CD14-positive monocyte (primary cell): ENCODE measurements around the gene KIDINS220. TPM values are rescaled to one million over a fixed set of nuclear protein-coding genes. Genes with fewer than 3 reads are reported as not detected.

Experiments used
- DNase-seq, 3 donors: peaks; one replicate each; pipeline ENCODE4 v3.0.0-alpha.2; 2011 to 2022
- H2AFZ ChIP-seq: 2 replicates; pipeline ENCODE4 v1.6.0; 2012; ENCODE audit warnings: mild to moderate bottlenecking, low read depth, low read length, inconsistent platforms; ENCODE audit not compliant: insufficient read depth, poor library complexity, severe bottlenecking
- H3K27ac ChIP-seq, 2 donors: 1 replicate in 1 of 2; 2 replicates in 1 of 2; pipeline ENCODE4 v1.5.1; 2012 to 2013; ENCODE audit warnings: low read length in 2 of 2, control low read depth in 1 of 2, inconsistent platforms in 1 of 2, low read depth in 1 of 2, mild to moderate bottlenecking in 1 of 2
- H3K27me3 ChIP-seq, 2 donors: one replicate each; pipeline versions ENCODE4 v1.6.0 to v1.6.1; 2011 to 2013; ENCODE audit warnings: low read length in 2 of 2; ENCODE audit not compliant: control insufficient read depth in 2 of 2, insufficient read depth in 2 of 2
- H3K36me3 ChIP-seq, 2 donors: replicated peaks in 1 of 2; 1 replicate in 1 of 2; 2 replicates in 1 of 2; pipeline versions ENCODE4 v1.5.1 to v1.6.1; 2012 to 2013; ENCODE audit warnings: low read length in 2 of 2, control low read depth in 1 of 2, inconsistent platforms in 1 of 2, mild to moderate bottlenecking in 1 of 2; ENCODE audit not compliant: insufficient read depth in 2 of 2, control insufficient read depth in 1 of 2
- H3K4me1 ChIP-seq, 2 donors: 1 replicate in 1 of 2; 2 replicates in 1 of 2; pipeline versions ENCODE4 v1.5.1 to v1.6.1; 2012 to 2013; ENCODE audit warnings: low read length in 2 of 2, control low read depth in 1 of 2, inconsistent platforms in 1 of 2, mild to moderate bottlenecking in 1 of 2, moderate library complexity in 1 of 2; ENCODE audit not compliant: insufficient read depth in 2 of 2, control insufficient read depth in 1 of 2
- H3K4me2 ChIP-seq: replicated peaks from 2 replicates; pipeline ENCODE3; 2012; ENCODE audit warnings: low read length, moderate library complexity, mild to moderate bottlenecking; ENCODE audit not compliant: poor library complexity, severe bottlenecking; ENCODE audit errors: extremely low read depth
- H3K4me3 ChIP-seq, 3 experiments: fragments of 200-600 bp in 1 of 3; sonication (generic) in 1 of 3; replicated peaks in 1 of 3; 1 replicate in 2 of 3; 2 replicates in 1 of 3; pipeline ENCODE4 v1.5.1; 2011 to 2013; ENCODE audit warnings: low read length in 3 of 3, mild to moderate bottlenecking in 3 of 3, control low read depth in 2 of 3, low read depth in 2 of 3, inconsistent platforms in 1 of 3, moderate library complexity in 1 of 3
- H3K79me2 ChIP-seq: 2 replicates; pipeline ENCODE4 v1.6.0; 2012; ENCODE audit warnings: mild to moderate bottlenecking, control low read depth, inconsistent platforms, low read length, moderate library complexity; ENCODE audit not compliant: insufficient read depth
- H3K9ac ChIP-seq: 2 replicates; pipeline ENCODE4 v1.6.0; 2017; ENCODE audit warnings: low read length, mild to moderate bottlenecking; ENCODE audit not compliant: insufficient read depth, poor library complexity, severe bottlenecking
- H3K9me3 ChIP-seq, 2 donors: replicated peaks in 1 of 2; 1 replicate in 1 of 2; 2 replicates in 1 of 2; pipeline versions ENCODE4 v1.5.1 to v1.6.1; 2012 to 2013; ENCODE audit warnings: low read length in 2 of 2, control low read depth in 1 of 2; ENCODE audit not compliant: control insufficient read depth in 1 of 2, insufficient read depth in 1 of 2
- H4K20me1 ChIP-seq: 2 replicates; pipeline ENCODE4 v1.6.0; 2012; ENCODE audit warnings: mild to moderate bottlenecking, low read length, control low read depth, moderate library complexity; ENCODE audit not compliant: insufficient read depth
- H3K27ac Mint-ChIP-seq, 7 donors: one replicate each; pipeline ENCODE4 v1.8.0; 2020; ENCODE audit warnings: mild to moderate bottlenecking in 7 of 7, mixed read lengths in 7 of 7, moderate library complexity in 6 of 7, inconsistent platforms in 2 of 7
- H3K27me3 Mint-ChIP-seq, 3 donors: one replicate each; pipeline ENCODE4 v1.8.0; 2021 to 2022; ENCODE audit warnings: low read depth in 3 of 3, mild to moderate bottlenecking in 3 of 3, mixed read lengths in 3 of 3, moderate library complexity in 3 of 3, inconsistent platforms in 1 of 3
- H3K36me3 Mint-ChIP-seq, 2 donors: one replicate each; pipeline ENCODE4 v1.8.0; 2020; ENCODE audit warnings: mixed read lengths in 2 of 2, inconsistent platforms in 1 of 2, mild to moderate bottlenecking in 1 of 2
- H3K4me1 Mint-ChIP-seq: one replicate; pipeline ENCODE4 v1.8.0; 2020; ENCODE audit warnings: mild to moderate bottlenecking, mixed read lengths
- H3K4me3 Mint-ChIP-seq, 2 donors: one replicate each; pipeline ENCODE4 v1.8.0; 2020; ENCODE audit warnings: mild to moderate bottlenecking in 2 of 2, mixed read lengths in 2 of 2, moderate library complexity in 1 of 2
- H3K9me3 Mint-ChIP-seq, 7 donors: one replicate each; pipeline ENCODE4 v1.8.0; 2020 to 2022; ENCODE audit warnings: mixed read lengths in 7 of 7, mild to moderate bottlenecking in 6 of 7, moderate library complexity in 6 of 7, inconsistent platforms in 2 of 7
- CTCF ChIP-seq: fragments of 200-600 bp; IDR thresholded peaks from one replicate; pipeline ENCODE4 v1.8.0; 2022; ENCODE audit warnings: antibody characterized with exemption, mild to moderate bottlenecking
- WGBS: methylation state at CpG from one replicate; pipeline ENCODE4 v1.1.5; 2013; ENCODE audit warnings: missing lambda C conversion rate; ENCODE audit not compliant: insufficient coverage; 5-methylcytosine and 5-hydroxymethylcytosine counted together
- intact Hi-C, 2 donors: fragments of 100-400 bp; cut with micrococcal nuclease; formaldehyde crosslinking; loops; one replicate each; pipeline versions ENCODE4 v1.15.0 to v1.15.1; 2023
- polyA plus RNA-seq, 3 donors: library from polyadenylated mRNA; depleted of rRNA in 1 of 3; unstranded in 2 of 3; stranded (reverse) in 1 of 3; fragments of 300-500 nt in 2 of 3; fragments of >200 nt in 1 of 3; fragmentation: Illumina TruSeq in 2 of 3; gene quantifications; 1 replicate in 2 of 3; 2 replicates in 1 of 3; pipeline ENCODE4 v1.2.3, GENCODE V29; 2012 to 2021

KIDINS220 gene
- polyA plus RNA-seq, 3 donors = 12.1 to 26.7 (median 26.3) TPM

- Histone ChIP-seq H4K20me1 (no peaks in the 10 kb centered on the region), H3K4me2 (no peak overlapping the region), H3K27ac (no peak overlapping the region), H3K4me1 (no peaks in the 10 kb centered on the region), H3K9me3 (no peaks in the 10 kb centered on the region), H3K36me3 (peaks cover 50 to 87% of the 10 kb centered on the region in 2 donors), H3K9ac (no peak overlapping the region), H3K27me3 (no peaks in the 10 kb centered on the region), H3K79me2 (no peaks in the 10 kb centered on the region), H3K4me3 (no peak overlapping the region), H2AFZ (no peak overlapping the region)
- Mint-ChIP-seq H3K27ac (no peak overlapping the region), H3K27me3 (peaks cover 0 to 1% (median 0%) of the 10 kb centered on the region in 3 donors), H3K36me3 (peaks cover 51 to 76% of the 10 kb centered on the region in 2 donors), H3K9me3 (peaks cover 0 to 3% (median 0%) of the 10 kb centered on the region in 7 donors), H3K4me3 (no peak overlapping the region), H3K4me1 (peaks cover 3% of the 10 kb centered on the region)
- DNase-seq = no peak
- no CpG with 5 or more reads among the region's 2 CpGs for WGBS
- no peak for TF ChIP-seq CTCF
- intact Hi-C loops = no loop called here
Observed at GRCh38 chr2:8737571-8738175, 99.7 kb downstream of the KIDINS220 start.

GRCh38 chr2:8732601-8733000, 104.8 kb downstream of the KIDINS220 start:
- TF ChIP-seq CTCF = no peak
- Mint-ChIP-seq H3K4me1 (peaks cover 3% of the 10 kb centered on the region), H3K27me3 (peaks cover 0 to 1% (median 0%) of the 10 kb centered on the region in 3 donors), H3K9me3 (peaks cover 0 to 3% (median 0%) of the 10 kb centered on the region in 7 donors), H3K27ac (peak overlapping the region in 2 of 7 donors; percentile 16 to 27), H3K4me3 (no peak overlapping the region), H3K36me3 (peaks cover 80 to 94% of the 10 kb centered on the region in 2 donors)
- Histone ChIP-seq H3K27ac (no peak overlapping the region), H3K4me1 (no peaks in the 10 kb centered on the region), H2AFZ (no peak overlapping the region), H4K20me1 (no peaks in the 10 kb centered on the region), H3K79me2 (no peaks in the 10 kb centered on the region), H3K4me2 (no peak overlapping the region), H3K27me3 (no peaks in the 10 kb centered on the region), H3K9me3 (no peaks in the 10 kb centered on the region), H3K36me3 (peaks cover 78 to 100% of the 10 kb centered on the region in 2 donors), H3K4me3 (no peak overlapping the region), H3K9ac (no peak overlapping the region)
- 99% methylated on average over 7 of the region's 10 CpGs for WGBS
- DNase-seq = no peak
- intact Hi-C loops = no loop called here
